SK-N-SH treated with all-trans-retinoic acid at 6 μM for 48 hours (cell line): ENCODE results near the gene LRP2.

ENCODE experiments used
- ATAC-seq: fragments of 200-7000 bp; cut with Tn5 transposase; 3 replicates; pipeline ENCODE4 v1.9.1; 2020; ENCODE audit warnings: mild to moderate bottlenecking, moderate library complexity
- ARNTL ChIP-seq: fragments of 450-650 bp; formaldehyde crosslinking; IDR thresholded peaks from 2 replicates; pipeline ENCODE4 v1.5.0; 2020; ENCODE audit warnings: low read depth, mild to moderate bottlenecking, moderate library complexity, borderline replicate concordance
- BACH2 ChIP-seq: fragments of 250-450 bp; sonication (Bioruptor Pico); IDR thresholded peaks from 2 replicates; pipeline ENCODE4 v1.9.0; 2021; ENCODE audit warnings: mild to moderate bottlenecking, borderline replicate concordance
- CSDC2 ChIP-seq: fragments of 250-450 bp; sonication (Bioruptor Pico); IDR thresholded peaks from 2 replicates; pipeline ENCODE4 v1.5.0; 2020; ENCODE audit warnings: mild to moderate bottlenecking, moderate library complexity
- ESRRG ChIP-seq: fragments of 250-450 bp; sonication (Bioruptor Pico); IDR thresholded peaks from 2 replicates; pipeline ENCODE4 v1.6.1; 2021; ENCODE audit warnings: mild to moderate bottlenecking
- GLIS3 ChIP-seq: fragments of 250-450 bp; sonication (Bioruptor Pico); IDR thresholded peaks from 2 replicates; pipeline ENCODE4 v1.5.0; 2020; ENCODE audit warnings: mild to moderate bottlenecking, moderate library complexity
- OSR1 ChIP-seq: fragments of 250-450 bp; sonication (Bioruptor Pico); IDR thresholded peaks from 2 replicates; pipeline ENCODE4 v1.8.0; 2022; ENCODE audit warnings: moderate library complexity, mild to moderate bottlenecking, inconsistent platforms
- PPARA ChIP-seq: fragments of 250-450 bp; sonication (Bioruptor Pico); IDR thresholded peaks from 2 replicates; pipeline ENCODE4 v1.5.0; 2020; ENCODE audit warnings: mild to moderate bottlenecking, borderline replicate concordance
- RARB ChIP-seq: fragments of 250-450 bp; sonication (Bioruptor Pico); IDR thresholded peaks from 2 replicates; pipeline ENCODE4 v1.8.0; 2021; ENCODE audit warnings: mild to moderate bottlenecking, moderate library complexity
- SNAI2 ChIP-seq: fragments of 250-450 bp; sonication (Bioruptor Pico); IDR thresholded peaks from 2 replicates; pipeline ENCODE4 v1.5.0; 2020; ENCODE audit warnings: mild to moderate bottlenecking, moderate library complexity
- TCF4 ChIP-seq: fragments of 250-450 bp; sonication (Bioruptor Pico); IDR thresholded peaks from 2 replicates; pipeline ENCODE4 v1.8.0; 2021; ENCODE audit warnings: mild to moderate bottlenecking, moderate library complexity, borderline replicate concordance
- TOX ChIP-seq: fragments of 250-450 bp; sonication (Bioruptor Pico); IDR thresholded peaks from 2 replicates; pipeline ENCODE4 v1.8.0; 2021; ENCODE audit warnings: mild to moderate bottlenecking, moderate library complexity, borderline replicate concordance
- ZC3H10 ChIP-seq: fragments of 250-450 bp; sonication (Bioruptor Pico); IDR thresholded peaks from 2 replicates; pipeline ENCODE4 v1.5.1; 2021; ENCODE audit warnings: mild to moderate bottlenecking, moderate library complexity
- ZFP3 ChIP-seq: fragments of 250-450 bp; sonication (Bioruptor Pico); IDR thresholded peaks from 2 replicates; pipeline ENCODE4 v1.5.0; 2020; ENCODE audit warnings: mild to moderate bottlenecking, moderate library complexity
- ZFP30 ChIP-seq: fragments of 450-650 bp; formaldehyde crosslinking; IDR thresholded peaks from 2 replicates; pipeline ENCODE4 v1.5.0; 2022; ENCODE audit warnings: mild to moderate bottlenecking, moderate library complexity
- ZNF565 ChIP-seq: fragments of 450-650 bp; formaldehyde crosslinking; conservative IDR thresholded peaks from 2 replicates; pipeline ENCODE4 v1.5.0; 2020; ENCODE audit warnings: low read depth, mild to moderate bottlenecking, moderate library complexity
- ZNF70 ChIP-seq: fragments of 450-650 bp; formaldehyde crosslinking; IDR thresholded peaks from 2 replicates; pipeline ENCODE4 v1.5.0; 2020; ENCODE audit warnings: mild to moderate bottlenecking, moderate library complexity
- ZNF8 ChIP-seq: fragments of 450-650 bp; formaldehyde crosslinking; IDR thresholded peaks from 2 replicates; pipeline ENCODE4 v1.5.0; 2020; ENCODE audit warnings: mild to moderate bottlenecking, moderate library complexity
- TF ChIP-seq, protein P1 (sequence below): fragments of 250-450 bp; sonication (Bioruptor Pico); IDR thresholded peaks from 2 replicates; pipeline ENCODE4 v1.5.0; 2020; ENCODE audit warnings: mild to moderate bottlenecking, moderate library complexity
- TF ChIP-seq, protein P2 (sequence below): fragments of 250-450 bp; sonication (Bioruptor Pico); IDR thresholded peaks from 2 replicates; pipeline ENCODE4 v1.8.0; 2021; ENCODE audit warnings: low read depth, mild to moderate bottlenecking, moderate library complexity, borderline replicate concordance
- TF ChIP-seq, protein P3 (sequence below): fragments of 250-450 bp; sonication (Bioruptor Pico); IDR thresholded peaks from 2 replicates; pipeline ENCODE4 v1.5.1; 2021; ENCODE audit warnings: mild to moderate bottlenecking, moderate library complexity
- TF ChIP-seq, protein P4 (sequence below): fragments of 250-450 bp; sonication (Bioruptor Pico); IDR thresholded peaks from 2 replicates; pipeline ENCODE4 v1.5.1; 2020; ENCODE audit warnings: low read depth, mild to moderate bottlenecking, moderate library complexity

The LRP2 gene

DNA sequence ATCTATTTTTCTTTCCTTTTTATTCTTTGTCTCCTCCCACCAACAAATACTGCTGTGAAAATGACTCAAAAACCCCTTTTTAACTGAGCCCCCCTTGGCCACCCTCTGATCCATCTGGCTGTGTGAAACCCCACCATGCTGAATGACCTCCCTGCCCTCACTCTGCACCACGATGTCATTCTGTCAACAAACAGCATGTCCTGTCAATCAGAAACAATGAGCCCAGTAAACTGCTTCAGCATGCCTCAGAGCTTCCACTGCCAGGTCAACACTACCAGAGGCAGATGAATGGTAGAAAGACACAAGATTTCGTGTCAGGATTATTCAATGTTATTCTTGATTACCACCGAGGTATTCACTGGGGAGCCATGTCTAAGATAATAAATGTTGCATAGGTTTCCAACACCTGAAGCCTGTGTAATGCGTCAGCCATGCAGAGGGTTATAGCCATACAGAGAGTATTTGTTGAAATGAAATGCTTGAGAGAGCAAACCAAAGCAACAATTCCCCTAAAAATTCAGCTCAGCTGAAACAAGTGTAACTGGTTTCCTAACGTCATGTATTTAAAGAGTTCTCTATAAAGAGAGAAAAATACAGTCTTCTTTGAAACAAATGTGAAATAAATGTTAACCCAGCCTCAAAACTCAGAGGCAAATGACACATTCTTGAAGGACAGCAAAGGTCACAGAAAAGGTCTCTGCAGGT is 76.7 kb downstream of the LRP2 start (continued):
- TF ChIP-seq, protein P1, sequence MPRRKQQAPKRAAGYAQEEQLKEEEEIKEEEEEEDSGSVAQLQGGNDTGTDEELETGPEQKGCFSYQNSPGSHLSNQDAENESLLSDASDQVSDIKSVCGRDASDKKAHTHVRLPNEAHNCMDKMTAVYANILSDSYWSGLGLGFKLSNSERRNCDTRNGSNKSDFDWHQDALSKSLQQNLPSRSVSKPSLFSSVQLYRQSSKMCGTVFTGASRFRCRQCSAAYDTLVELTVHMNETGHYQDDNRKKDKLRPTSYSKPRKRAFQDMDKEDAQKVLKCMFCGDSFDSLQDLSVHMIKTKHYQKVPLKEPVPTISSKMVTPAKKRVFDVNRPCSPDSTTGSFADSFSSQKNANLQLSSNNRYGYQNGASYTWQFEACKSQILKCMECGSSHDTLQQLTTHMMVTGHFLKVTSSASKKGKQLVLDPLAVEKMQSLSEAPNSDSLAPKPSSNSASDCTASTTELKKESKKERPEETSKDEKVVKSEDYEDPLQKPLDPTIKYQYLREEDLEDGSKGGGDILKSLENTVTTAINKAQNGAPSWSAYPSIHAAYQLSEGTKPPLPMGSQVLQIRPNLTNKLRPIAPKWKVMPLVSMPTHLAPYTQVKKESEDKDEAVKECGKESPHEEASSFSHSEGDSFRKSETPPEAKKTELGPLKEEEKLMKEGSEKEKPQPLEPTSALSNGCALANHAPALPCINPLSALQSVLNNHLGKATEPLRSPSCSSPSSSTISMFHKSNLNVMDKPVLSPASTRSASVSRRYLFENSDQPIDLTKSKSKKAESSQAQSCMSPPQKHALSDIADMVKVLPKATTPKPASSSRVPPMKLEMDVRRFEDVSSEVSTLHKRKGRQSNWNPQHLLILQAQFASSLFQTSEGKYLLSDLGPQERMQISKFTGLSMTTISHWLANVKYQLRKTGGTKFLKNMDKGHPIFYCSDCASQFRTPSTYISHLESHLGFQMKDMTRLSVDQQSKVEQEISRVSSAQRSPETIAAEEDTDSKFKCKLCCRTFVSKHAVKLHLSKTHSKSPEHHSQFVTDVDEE (CRISPR knock-in tag), result no peak
- TF ChIP-seq ZFP30 (CRISPR knock-in tag) (no peak), PPARA (CRISPR knock-in tag) (no peak), ESRRG (no peak)
- TF ChIP-seq, protein P2, sequence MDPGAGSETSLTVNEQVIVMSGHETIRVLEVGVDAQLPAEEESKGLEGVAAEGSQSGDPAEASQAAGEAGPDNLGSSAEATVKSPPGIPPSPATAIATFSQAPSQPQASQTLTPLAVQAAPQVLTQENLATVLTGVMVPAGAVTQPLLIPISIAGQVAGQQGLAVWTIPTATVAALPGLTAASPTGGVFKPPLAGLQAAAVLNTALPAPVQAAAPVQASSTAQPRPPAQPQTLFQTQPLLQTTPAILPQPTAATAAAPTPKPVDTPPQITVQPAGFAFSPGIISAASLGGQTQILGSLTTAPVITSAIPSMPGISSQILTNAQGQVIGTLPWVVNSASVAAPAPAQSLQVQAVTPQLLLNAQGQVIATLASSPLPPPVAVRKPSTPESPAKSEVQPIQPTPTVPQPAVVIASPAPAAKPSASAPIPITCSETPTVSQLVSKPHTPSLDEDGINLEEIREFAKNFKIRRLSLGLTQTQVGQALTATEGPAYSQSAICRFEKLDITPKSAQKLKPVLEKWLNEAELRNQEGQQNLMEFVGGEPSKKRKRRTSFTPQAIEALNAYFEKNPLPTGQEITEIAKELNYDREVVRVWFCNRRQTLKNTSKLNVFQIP, result no peak

DNA sequence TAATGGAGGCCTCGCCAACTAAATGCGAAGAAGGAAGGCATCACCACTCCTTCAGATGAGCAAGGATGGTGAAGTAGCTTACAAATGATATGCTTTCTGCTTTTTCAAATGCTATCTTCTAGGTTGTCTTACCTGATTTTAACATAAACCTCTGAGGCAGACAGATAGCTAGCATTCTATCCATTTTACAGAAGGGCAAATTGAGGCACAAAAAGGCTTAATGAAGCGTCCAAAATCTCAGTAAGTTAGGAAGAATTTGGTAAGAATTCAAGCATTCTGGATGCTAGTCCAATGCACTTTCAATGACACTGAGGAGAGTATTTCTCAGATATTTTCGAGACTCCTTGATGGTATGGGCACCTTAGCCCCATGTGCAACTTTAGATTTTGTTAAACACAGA is 81.8 kb downstream of the LRP2 start:
- ATAC-seq, result no peak
- TF ChIP-seq, protein P3, sequence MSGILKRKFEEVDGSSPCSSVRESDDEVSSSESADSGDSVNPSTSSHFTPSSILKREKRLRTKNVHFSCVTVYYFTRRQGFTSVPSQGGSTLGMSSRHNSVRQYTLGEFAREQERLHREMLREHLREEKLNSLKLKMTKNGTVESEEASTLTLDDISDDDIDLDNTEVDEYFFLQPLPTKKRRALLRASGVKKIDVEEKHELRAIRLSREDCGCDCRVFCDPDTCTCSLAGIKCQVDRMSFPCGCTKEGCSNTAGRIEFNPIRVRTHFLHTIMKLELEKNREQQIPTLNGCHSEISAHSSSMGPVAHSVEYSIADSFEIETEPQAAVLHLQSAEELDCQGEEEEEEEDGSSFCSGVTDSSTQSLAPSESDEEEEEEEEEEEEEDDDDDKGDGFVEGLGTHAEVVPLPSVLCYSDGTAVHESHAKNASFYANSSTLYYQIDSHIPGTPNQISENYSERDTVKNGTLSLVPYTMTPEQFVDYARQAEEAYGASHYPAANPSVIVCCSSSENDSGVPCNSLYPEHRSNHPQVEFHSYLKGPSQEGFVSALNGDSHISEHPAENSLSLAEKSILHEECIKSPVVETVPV (CRISPR knock-in tag), result no peak
- TF ChIP-seq SNAI2 (CRISPR knock-in tag) (no peak), ZFP3 (CRISPR knock-in tag) (no peak), OSR1 (CRISPR knock-in tag) (no peak), ARNTL (no peak), GLIS3 (CRISPR knock-in tag) (no peak), BACH2 (CRISPR knock-in tag) (no peak), TCF4 (no peak), ZNF70 (CRISPR knock-in tag) (no peak), ZNF8 (CRISPR knock-in tag) (no peak), ZC3H10 (CRISPR knock-in tag) (no peak), PPARA (CRISPR knock-in tag) (no peak)
- TF ChIP-seq, protein P1 (CRISPR knock-in tag), result no peak
- TF ChIP-seq, protein P2, result no peak

DNA sequence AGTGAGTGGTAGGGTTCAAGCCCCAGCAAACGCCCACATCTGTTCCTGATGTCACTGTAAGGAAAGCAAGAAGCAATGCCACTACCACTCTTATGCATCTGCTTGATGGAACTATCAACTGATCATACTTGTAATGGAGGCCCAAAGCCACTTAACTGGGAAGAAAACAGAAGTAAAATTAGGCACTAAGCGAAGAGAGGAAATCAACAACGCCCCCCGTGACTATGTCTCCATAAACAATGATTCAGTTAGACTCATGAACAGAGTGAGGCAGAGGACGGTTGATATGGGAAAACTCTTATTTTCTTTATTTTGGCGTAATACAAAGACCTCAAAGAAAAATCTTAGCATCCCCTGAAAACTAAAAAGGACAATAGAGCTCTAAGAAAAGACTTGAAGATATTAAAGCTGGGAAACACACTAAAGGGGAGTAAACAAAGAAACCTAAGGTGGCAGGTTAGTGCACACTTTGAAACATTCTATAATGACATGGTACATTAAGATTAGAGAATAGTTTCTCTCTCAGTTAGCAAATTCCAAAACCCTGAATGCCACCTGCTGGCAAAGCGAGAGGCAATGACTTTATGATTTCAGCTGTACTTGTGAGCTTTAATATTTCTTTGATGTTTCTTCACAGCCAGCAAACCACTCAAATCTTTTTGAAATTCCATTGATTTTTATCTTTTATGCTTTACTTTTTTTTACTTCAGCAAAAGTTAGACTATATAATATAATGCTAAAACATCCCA is 86.5 kb downstream of the LRP2 start:
- ATAC-seq, result no peak
- TF ChIP-seq GLIS3 (CRISPR knock-in tag), result no peak
- TF ChIP-seq, all 23 proteins: peak for 0

DNA sequence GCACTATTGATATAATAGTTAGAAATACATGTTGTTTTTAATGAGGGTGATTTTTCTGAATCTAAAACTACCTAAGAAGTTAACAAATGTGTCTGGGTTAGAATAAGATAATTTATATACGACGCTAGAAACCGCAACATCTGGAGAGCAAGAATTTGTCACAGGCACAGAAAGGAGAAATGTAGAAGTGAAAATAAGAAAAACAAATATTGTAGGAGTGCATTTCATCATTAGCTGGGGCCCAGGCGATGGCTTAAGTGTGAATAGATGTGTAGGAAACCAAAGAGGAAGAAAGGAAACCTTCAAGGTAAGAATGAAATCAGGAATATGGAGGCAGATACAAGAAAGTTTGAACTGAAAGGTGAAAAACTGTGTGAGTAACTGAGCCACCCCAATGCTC is 90.3 kb downstream of the LRP2 start:
- ATAC-seq, result no peak
- TF ChIP-seq ZNF565 (CRISPR knock-in tag) (no peak), SNAI2 (CRISPR knock-in tag) (no peak), TOX (no peak), ZNF8 (CRISPR knock-in tag) (no peak), RARB (CRISPR knock-in tag) (no peak), CSDC2 (no peak), ZC3H10 (CRISPR knock-in tag) (no peak), BACH2 (CRISPR knock-in tag) (no peak), ZNF70 (CRISPR knock-in tag) (no peak), ZFP30 (CRISPR knock-in tag) (no peak), GLIS3 (CRISPR knock-in tag) (no peak)
- TF ChIP-seq, protein P4, sequence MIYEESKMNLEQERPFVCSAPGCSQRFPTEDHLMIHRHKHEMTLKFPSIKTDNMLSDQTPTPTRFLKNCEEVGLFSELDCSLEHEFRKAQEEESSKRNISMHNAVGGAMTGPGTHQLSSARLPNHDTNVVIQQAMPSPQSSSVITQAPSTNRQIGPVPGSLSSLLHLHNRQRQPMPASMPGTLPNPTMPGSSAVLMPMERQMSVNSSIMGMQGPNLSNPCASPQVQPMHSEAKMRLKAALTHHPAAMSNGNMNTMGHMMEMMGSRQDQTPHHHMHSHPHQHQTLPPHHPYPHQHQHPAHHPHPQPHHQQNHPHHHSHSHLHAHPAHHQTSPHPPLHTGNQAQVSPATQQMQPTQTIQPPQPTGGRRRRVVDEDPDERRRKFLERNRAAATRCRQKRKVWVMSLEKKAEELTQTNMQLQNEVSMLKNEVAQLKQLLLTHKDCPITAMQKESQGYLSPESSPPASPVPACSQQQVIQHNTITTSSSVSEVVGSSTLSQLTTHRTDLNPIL (CRISPR knock-in tag), result no peak
- TF ChIP-seq, protein P3 (CRISPR knock-in tag), result no peak
